AG04449 (cell line): Measurements from ENCODE around the gene GCGR.

ENCODE experiments used
- CTCF ChIA-PET: fragments of 350-600 bp; formaldehyde crosslinking; extraction: SDS; loops from one replicate; lab custom pipeline; 2021; ENCODE audit warnings: antibody characterized with exemption; lab: Yijun Ruan, JAX
- POLR2A ChIA-PET: fragments of 400-600, 350-600 bp; formaldehyde crosslinking; extraction: SDS; loops from one replicate; lab custom pipeline; 2020; ENCODE audit warnings: antibody characterized with exemption, inconsistent platforms; lab: Yijun Ruan, JAX
- DNase-seq: peaks from one replicate; pipeline ENCODE4 v3.0.0-alpha.2; 2010; ENCODE audit warnings: low read depth, low spot score
- H3K4me3 ChIP-seq: 2 replicates; pipeline ENCODE4 v1.5.1; 2011; ENCODE audit warnings: low read depth, mild to moderate bottlenecking, control low read depth, low read length
- TF ChIP-seq, protein P1 (sequence below): IDR thresholded peaks from one replicate; pipeline ENCODE4 v1.5.1; 2011; ENCODE audit warnings: mild to moderate bottlenecking, moderate library complexity, low read length, control low read depth, inconsistent platforms; ENCODE audit not compliant: insufficient read depth; ENCODE audit errors: missing control alignments

The GCGR gene

DNA sequence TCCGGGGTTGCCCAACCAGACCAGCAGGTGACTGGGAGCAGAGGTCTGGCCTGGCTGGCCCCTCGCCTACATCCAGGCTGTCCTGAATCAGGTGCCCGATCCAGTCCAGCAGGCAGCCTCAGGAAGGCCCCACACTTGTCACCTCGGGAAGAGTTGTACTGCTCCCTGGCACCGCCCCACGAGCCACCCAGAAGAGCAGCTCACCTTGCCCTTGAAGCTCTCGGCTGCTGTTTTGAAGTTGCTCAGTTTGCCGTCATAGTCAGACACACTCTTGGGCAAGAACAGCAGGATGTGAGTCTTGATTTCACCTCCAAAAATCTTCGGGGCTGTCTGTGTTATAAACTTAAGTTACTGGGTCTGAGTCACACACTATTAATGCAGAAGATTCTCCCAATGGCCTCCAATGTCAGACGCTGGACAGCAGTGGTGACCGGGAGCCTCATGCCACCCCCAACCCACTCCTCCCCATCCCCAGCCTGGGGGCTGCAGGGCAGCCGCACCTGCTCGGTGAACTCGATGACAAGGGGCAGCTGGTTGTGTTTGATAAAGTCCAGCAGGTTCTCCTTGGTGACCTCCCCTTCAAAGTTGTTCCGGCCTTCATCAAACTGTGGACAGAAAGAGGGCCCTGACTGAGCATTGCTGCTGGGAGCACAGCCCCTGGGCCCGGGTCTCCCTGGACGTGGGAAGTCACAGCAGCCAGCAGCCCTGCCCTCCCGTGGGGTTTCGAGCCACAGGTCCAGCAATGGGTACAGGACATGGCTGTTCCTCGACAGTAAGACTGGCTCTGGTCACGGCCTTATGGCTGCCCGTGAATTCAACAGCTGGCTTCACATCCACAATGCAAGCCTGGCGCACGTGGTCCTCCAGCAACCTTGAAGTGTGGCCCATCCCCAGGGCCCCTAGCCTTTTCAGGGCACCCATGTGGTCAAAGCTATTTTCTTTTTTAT lies 43.1 kb downstream of the GCGR start:
- no peak overlapping the region for H3K4me3 ChIP-seq
- TF ChIP-seq, protein P1, sequence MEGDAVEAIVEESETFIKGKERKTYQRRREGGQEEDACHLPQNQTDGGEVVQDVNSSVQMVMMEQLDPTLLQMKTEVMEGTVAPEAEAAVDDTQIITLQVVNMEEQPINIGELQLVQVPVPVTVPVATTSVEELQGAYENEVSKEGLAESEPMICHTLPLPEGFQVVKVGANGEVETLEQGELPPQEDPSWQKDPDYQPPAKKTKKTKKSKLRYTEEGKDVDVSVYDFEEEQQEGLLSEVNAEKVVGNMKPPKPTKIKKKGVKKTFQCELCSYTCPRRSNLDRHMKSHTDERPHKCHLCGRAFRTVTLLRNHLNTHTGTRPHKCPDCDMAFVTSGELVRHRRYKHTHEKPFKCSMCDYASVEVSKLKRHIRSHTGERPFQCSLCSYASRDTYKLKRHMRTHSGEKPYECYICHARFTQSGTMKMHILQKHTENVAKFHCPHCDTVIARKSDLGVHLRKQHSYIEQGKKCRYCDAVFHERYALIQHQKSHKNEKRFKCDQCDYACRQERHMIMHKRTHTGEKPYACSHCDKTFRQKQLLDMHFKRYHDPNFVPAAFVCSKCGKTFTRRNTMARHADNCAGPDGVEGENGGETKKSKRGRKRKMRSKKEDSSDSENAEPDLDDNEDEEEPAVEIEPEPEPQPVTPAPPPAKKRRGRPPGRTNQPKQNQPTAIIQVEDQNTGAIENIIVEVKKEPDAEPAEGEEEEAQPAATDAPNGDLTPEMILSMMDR, result no peak
- POLR2A ChIA-PET, result interaction anchor here (0.6 kb wide), 1 partner anchor 9 kb away, joined by 3 read pairs; no protein-coding TSS in a partner anchor
- CTCF ChIA-PET, result no interaction called here
- DNase-seq, result no peak

DNA sequence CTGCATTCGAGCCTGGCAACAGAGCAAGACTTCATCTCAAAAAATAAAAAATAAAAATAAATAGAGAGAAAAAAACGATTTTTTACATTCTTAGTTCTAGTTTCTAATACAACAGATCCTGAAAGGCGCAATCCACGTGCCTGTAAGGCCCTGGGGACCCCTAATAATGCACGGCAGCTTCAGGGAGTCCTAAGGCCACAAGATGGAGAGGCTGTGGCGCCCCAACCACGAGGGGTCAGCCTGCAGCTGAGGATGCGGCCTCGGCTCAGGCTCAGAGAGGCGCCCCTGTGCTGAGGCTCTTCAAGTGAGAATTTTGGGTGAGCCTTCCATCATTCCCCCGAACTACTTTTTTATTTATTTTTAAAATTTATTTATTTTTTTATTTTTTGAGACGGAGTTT lies 45.5 kb downstream of the GCGR start:
- ChIA-PET POLR2A (no interaction called here), CTCF (no interaction called here)
- H3K4me3 ChIP-seq, result no peak overlapping the region
- TF ChIP-seq, protein P1, result no peak
- DNase-seq, result no peak

DNA sequence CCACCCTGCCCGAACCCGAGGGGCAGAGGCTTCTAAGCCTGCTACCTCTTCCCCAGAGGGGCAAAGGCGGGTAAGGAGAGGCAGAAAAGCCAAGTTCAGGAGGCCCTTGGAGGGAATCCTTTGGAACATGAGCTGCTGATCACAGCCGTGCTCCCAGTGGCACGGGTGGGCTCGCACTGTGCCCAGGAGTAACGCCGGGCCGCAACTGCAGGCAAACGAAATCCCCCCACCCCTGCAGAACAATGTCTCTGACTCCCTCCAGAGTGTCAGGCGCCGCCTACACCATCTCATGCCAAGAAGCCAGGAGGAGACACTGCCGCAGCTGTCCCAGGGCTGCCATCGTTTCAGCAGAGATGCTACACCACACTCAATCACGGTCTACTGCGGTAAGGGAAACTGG lies 47.5 kb downstream of the GCGR start:
- TF ChIP-seq, protein P1, result no peak
- no peak overlapping the region for H3K4me3 ChIP-seq
- CTCF ChIA-PET, result interaction anchor here (0.6 kb wide), 1 partner anchor 35 kb away, joined by 3 read pairs; no protein-coding TSS in a partner anchor
- POLR2A ChIA-PET, result interaction anchor here (0.5 to 0.9 kb wide), 4 partner anchors 10 to 76 kb away, joined by 3 to 4 read pairs (median 4); partner anchors contain the start of genes MAFG, MCRIP1 and PPP1R27
- DNase-seq, result no peak

DNA sequence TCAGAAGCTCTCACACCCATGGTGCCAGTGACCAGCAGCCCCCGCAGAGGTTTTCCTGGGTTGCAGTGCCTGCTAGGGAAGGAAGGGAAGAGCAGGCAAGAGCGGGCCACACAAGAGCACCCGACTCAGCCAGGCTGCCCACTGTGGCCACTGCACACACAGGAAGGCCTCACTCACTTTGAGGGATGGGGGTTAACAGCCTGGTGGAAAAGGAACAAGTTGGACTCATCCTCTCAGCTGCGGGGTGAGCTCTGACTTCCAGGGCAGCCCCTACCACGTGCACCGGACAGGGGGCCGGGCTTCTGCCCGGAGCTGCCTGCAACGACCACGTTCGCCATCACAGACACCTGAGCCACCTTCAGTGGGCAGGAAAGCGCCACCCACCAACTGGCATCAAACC lies 48.3 kb downstream of the GCGR start:
- ChIA-PET CTCF (interaction anchor here (0.8 to 2.5 kb wide), 2 partner anchors 9 to 31 kb away, joined by 3 to 12 read pairs; no protein-coding TSS in a partner anchor), POLR2A (interaction anchor here (0.9 kb wide), 1 partner anchor 19 kb away, joined by 4 read pairs; the partner anchor contains the start of gene MCRIP1)
- no peak overlapping the region for H3K4me3 ChIP-seq
- DNase-seq, result no peak
- TF ChIP-seq, protein P1, result no peak

DNA sequence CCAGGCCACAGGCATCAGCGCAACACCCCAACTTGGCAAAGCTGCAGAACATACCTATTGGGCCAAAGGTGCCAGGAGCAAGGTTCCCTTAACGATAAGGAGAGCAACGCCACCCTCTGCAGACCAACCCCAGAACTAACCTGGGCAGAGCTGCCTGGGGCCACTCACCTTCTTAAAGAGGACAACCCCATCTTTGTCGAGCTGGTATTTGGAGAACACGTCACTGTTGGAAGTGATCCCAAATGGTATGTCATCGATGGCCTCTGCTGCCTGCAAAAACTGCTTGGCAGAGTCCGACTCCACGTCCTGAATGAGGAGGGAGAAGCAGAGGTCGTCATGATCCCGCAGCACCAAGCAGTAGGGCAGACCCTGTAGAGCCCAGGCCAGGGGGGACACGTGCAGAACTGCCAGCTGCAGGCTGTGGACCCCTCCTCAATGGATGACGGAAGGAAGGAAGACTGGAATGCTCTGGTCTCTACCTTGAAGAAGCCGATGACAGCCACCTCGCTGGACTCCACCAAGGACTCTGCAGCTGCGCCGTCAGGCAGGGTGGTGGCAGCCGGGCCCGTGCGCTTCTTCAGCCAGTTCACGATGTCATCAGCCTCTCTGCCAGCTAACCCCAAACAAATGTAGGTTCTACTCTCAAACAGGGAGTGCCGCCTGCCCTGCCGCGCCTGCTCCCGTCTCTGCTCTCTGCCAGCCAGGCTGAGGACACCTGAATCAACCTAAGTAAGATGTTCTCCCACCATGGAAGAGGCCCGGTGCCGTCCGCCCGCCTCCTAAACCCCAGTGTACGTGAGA lies 51.2 kb downstream of the GCGR start:
- ChIA-PET CTCF (interaction anchor here (0.8 to 1.4 kb wide), 5 partner anchors 10 to 180 kb away, joined by 3 to 6 read pairs (median 4); no protein-coding TSS in a partner anchor), POLR2A (interaction anchor here (0.6 to 1.1 kb wide), 4 partner anchors 10 to 21 kb away, joined by 3 to 5 read pairs (median 4); no protein-coding TSS in a partner anchor)
- no peak overlapping the region for H3K4me3 ChIP-seq
- no peak for DNase-seq
- TF ChIP-seq, protein P1, result no peak
